AG08396 (cell line): ENCODE measurements around the gene SPHK1.
"Not testable (repeated sequence)": the region's sequence is repeated elsewhere in the genome, so short reads cannot be mapped to it uniquely, and the experiment has no call there.

Experiments
- DNase-seq: peaks from one replicate; pipeline ENCODE4 v3.0.0; 2012; ENCODE audit warnings: low spot score, mixed read lengths

SPHK1 gene

GRCh38 chr17:76384222-76384986, at the start of gene SPHK1:
Gene SPHK1 (plus strand): TSS chr17:76384609. CDS start chr17:76385645, 1,036 bp downstream.
- peak; percentile 95 for DNase-seq

- no peak for DNase-seq
Measured at GRCh38 chr17:76335716-76336381, 48.6 kb upstream of the SPHK1 start.

GRCh38 chr17:76336756-76337412, 47.5 kb upstream of the SPHK1 start:
- DNase-seq = no peak

GRCh38 chr17:76337413-76337777, 47.0 kb upstream of the SPHK1 start:
- DNase-seq = peak; percentile 19

GRCh38 chr17:76341301-76341700, 43.1 kb upstream of the SPHK1 start:
- no peak for DNase-seq

- no peak for DNase-seq
Measured at GRCh38 chr17:76343106-76343505, 41.3 kb upstream of the SPHK1 start.

- DNase-seq = no peak
Measured at GRCh38 chr17:76345377-76345974, 38.9 kb upstream of the SPHK1 start.

- DNase-seq = not testable (repeated sequence)
Measured at GRCh38 chr17:76346936-76347335, 37.5 kb upstream of the SPHK1 start.

GRCh38 chr17:76350463-76350862, 33.9 kb upstream of the SPHK1 start:
- DNase-seq = no peak

GRCh38 chr17:76351526-76352071, 32.8 kb upstream of the SPHK1 start:
- DNase-seq = no peak

- DNase-seq = peak; percentile 56
Measured at GRCh38 chr17:76353004-76353598, 31.3 kb upstream of the SPHK1 start.

- DNase-seq = peak; percentile 95
Measured at GRCh38 chr17:76353599-76354316, 30.7 kb upstream of the SPHK1 start, which contains the start of gene PRPSAP1. Gene PRPSAP1 (minus strand): TSS chr17:76353916. CDS start chr17:76353703, 213 bp downstream.

GRCh38 chr17:76354317-76354729, 30.1 kb upstream of the SPHK1 start:
- no peak for DNase-seq

- no peak for DNase-seq
Measured at GRCh38 chr17:76354747-76355310, 29.6 kb upstream of the SPHK1 start.

GRCh38 chr17:76356803-76357456, 27.5 kb upstream of the SPHK1 start:
- DNase-seq = no peak

- DNase-seq = no peak
Measured at GRCh38 chr17:76357597-76358158, 26.7 kb upstream of the SPHK1 start.

GRCh38 chr17:76359375-76359774, 25.0 kb upstream of the SPHK1 start:
- DNase-seq = no peak

- not testable (repeated sequence) for DNase-seq
Measured at GRCh38 chr17:76359776-76360175, 24.6 kb upstream of the SPHK1 start.

GRCh38 chr17:76360461-76360860, 23.9 kb upstream of the SPHK1 start:
- DNase-seq = no peak
